Breast epithelium (tissue), 3 donors: ENCODE measurements around the gene DHX58.

Source experiments
- POLR2A ChIP-seq: fragments of 450-650 bp; IDR thresholded peaks from one replicate; pipeline ENCODE4 v1.6.1; 2016; ENCODE audit warnings: antibody characterized with exemption, mild to moderate bottlenecking, moderate library complexity
- POLR2AphosphoS5 ChIP-seq, 3 donors: sonication (generic); formaldehyde crosslinking; IDR thresholded peaks; one replicate each; pipeline ENCODE4 v1.6.1; 2017; ENCODE audit warnings: antibody characterized with exemption in 3 of 3
- TF ChIP-seq, protein P1 (sequence below), 3 donors: fragments of 450-650 bp; IDR thresholded peaks; one replicate each; pipeline ENCODE4 v1.5.1; 2016 to 2017; ENCODE audit warnings: antibody characterized with exemption in 3 of 3, mild to moderate bottlenecking in 3 of 3, moderate library complexity in 3 of 3

DNA sequence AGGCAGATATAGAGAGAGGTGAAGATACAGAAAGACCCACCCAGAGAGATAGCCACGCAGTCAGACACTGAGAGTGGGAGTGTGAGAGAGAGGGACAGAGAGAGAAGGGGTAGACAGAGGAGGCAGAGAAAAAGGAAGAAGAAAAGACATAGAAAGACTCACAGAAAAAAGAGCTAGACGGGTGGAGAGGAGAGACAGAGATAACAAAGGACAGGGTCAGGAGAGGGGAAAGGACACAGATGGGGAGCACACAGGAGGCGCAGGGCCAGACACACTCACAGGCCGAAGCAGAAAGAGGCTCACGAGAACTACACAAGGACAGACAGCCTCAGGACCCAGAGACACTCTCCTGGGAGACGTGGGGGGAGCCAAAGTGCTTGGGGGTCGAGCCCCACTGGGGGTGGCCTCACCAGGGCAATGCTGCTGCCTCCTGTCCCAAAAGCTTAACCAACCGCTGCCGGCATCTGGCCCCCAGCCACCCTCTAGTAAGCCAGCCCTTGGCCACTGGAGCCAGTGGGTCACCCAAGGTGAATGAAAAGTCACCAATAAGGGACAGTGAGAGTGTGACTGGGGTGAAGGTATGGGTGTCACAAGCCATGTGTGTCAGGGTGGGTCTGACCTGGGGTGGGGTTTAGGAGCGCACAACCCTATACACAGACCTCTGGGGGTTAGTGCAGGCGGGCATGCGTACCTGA lies 18.0 kb downstream of the DHX58 start:
- TF ChIP-seq, protein P1, sequence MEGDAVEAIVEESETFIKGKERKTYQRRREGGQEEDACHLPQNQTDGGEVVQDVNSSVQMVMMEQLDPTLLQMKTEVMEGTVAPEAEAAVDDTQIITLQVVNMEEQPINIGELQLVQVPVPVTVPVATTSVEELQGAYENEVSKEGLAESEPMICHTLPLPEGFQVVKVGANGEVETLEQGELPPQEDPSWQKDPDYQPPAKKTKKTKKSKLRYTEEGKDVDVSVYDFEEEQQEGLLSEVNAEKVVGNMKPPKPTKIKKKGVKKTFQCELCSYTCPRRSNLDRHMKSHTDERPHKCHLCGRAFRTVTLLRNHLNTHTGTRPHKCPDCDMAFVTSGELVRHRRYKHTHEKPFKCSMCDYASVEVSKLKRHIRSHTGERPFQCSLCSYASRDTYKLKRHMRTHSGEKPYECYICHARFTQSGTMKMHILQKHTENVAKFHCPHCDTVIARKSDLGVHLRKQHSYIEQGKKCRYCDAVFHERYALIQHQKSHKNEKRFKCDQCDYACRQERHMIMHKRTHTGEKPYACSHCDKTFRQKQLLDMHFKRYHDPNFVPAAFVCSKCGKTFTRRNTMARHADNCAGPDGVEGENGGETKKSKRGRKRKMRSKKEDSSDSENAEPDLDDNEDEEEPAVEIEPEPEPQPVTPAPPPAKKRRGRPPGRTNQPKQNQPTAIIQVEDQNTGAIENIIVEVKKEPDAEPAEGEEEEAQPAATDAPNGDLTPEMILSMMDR (IDR thresholded peaks at IDR 0.05) = no peak
- TF ChIP-seq POLR2AphosphoS5 (IDR thresholded peaks at IDR 0.05) = no peak
- no peak for TF ChIP-seq POLR2A
